Measurements from ENCODE around the gene ADGRV1. TPM values are rescaled to one million over a fixed set of nuclear protein-coding genes. Genes with fewer than 3 reads are reported as not detected.
"Not testable (repeated sequence)": the region's sequence is repeated elsewhere in the genome, so short reads cannot be mapped to it uniquely, and the experiment has no call there.

The ADGRV1 gene
- total RNA-seq, 1 donor, result 0.43 TPM

GRCh38 chr5:90786756-90787155 lies 228.2 kb downstream of the ADGRV1 start:
- no peak overlapping the region for H3K4me3 ChIP-seq (ENCODE audit: low read depth, low read length)
- DNase-seq (ENCODE audit: low read depth), result no peak
- no peak for TF ChIP-seq CTCF (IDR thresholded peaks at IDR 0.05; ENCODE audit: insufficient read depth, low read depth, low read length)

GRCh38 chr5:90792725-90793124 lies 234.1 kb downstream of the ADGRV1 start:
- H3K4me3 ChIP-seq (ENCODE audit: low read depth, low read length), result no peak overlapping the region
- TF ChIP-seq CTCF (IDR thresholded peaks at IDR 0.05; ENCODE audit: insufficient read depth, low read depth, low read length), result no peak
- peak; percentile 12 for DNase-seq (ENCODE audit: low read depth)

GRCh38 chr5:90793183-90793582 lies 234.6 kb downstream of the ADGRV1 start:
- DNase-seq (ENCODE audit: low read depth), result no peak
- H3K4me3 ChIP-seq (ENCODE audit: low read depth, low read length), result no peak overlapping the region
- TF ChIP-seq CTCF (IDR thresholded peaks at IDR 0.05; ENCODE audit: insufficient read depth, low read depth, low read length), result no peak

GRCh38 chr5:90796919-90797318 lies 238.3 kb downstream of the ADGRV1 start:
- DNase-seq (ENCODE audit: low read depth); H3K4me3 ChIP-seq (ENCODE audit: low read depth, low read length): not testable (repeated sequence)

- H3K4me3 ChIP-seq (ENCODE audit: low read depth, low read length); DNase-seq (ENCODE audit: low read depth): not testable (repeated sequence)
Measured at GRCh38 chr5:90800082-90800481, 241.5 kb downstream of the ADGRV1 start.

GRCh38 chr5:90800515-90800914 lies 241.9 kb downstream of the ADGRV1 start:
- not testable (repeated sequence) for H3K4me3 ChIP-seq (ENCODE audit: low read depth, low read length); DNase-seq (ENCODE audit: low read depth)

- peak; percentile 78 for TF ChIP-seq CTCF (IDR thresholded peaks at IDR 0.05; ENCODE audit: insufficient read depth, low read depth, low read length)
- H3K4me3 ChIP-seq (ENCODE audit: low read depth, low read length), result no peak overlapping the region
- DNase-seq (ENCODE audit: low read depth), result peak; percentile 19
Measured at GRCh38 chr5:90802474-90803317, 244.1 kb downstream of the ADGRV1 start.

- peak; percentile 2 for TF ChIP-seq CTCF (IDR thresholded peaks at IDR 0.05; ENCODE audit: insufficient read depth, low read depth, low read length)
- H3K4me3 ChIP-seq (ENCODE audit: low read depth, low read length), result no peak overlapping the region
- DNase-seq (ENCODE audit: low read depth), result no peak
Measured at GRCh38 chr5:90803381-90803780, 244.8 kb downstream of the ADGRV1 start.

All from fibroblast of villous mesenchyme (primary cell).